Fibroblast of lung (primary cell): Measurements from ENCODE around the gene EFCC1.
"Not testable (repeated sequence)": the region's sequence is repeated elsewhere in the genome, so short reads cannot be mapped to it uniquely, and the experiment has no call there.

Experiments
- EZH2 ChIP-seq: IDR thresholded peaks from 2 replicates; pipeline ENCODE4 v1.5.1; 2012; ENCODE audit warnings: low read length, control low read depth, mild to moderate bottlenecking; ENCODE audit errors: missing control alignments
- TF ChIP-seq, protein P1 (sequence below), 2 donors: IDR thresholded peaks in 1 of 2; conservative IDR thresholded peaks in 1 of 2; 1 replicate in 1 of 2; 2 replicates in 1 of 2; pipeline ENCODE4 v1.5.1; 2011 to 2012; ENCODE audit warnings: low read length in 2 of 2, control low read depth in 1 of 2, inconsistent platforms in 1 of 2, low read depth in 1 of 2, mild to moderate bottlenecking in 1 of 2

DNA sequence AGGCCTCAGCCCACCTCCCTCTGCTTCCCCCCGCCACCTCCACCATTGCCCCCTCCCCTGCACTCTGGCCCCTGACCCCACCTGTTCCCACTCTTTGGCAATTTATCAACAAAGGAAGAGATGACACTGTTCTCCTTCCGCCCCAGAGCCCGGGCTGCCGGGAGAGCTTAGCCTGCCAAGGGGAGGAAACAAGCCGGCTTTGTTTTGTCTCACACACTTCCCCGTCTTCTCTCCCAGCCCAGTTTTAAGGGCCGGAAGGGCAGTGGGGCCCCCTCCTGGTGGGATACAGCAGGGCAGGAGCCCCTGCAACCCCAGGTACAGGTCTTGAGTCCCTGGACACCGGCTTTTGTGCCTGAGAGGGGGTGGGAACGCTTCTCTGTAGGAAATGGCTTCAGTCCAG lies 86.8 kb downstream of the EFCC1 start:
- TF ChIP-seq EZH2 = not testable (repeated sequence)
- TF ChIP-seq, protein P1, sequence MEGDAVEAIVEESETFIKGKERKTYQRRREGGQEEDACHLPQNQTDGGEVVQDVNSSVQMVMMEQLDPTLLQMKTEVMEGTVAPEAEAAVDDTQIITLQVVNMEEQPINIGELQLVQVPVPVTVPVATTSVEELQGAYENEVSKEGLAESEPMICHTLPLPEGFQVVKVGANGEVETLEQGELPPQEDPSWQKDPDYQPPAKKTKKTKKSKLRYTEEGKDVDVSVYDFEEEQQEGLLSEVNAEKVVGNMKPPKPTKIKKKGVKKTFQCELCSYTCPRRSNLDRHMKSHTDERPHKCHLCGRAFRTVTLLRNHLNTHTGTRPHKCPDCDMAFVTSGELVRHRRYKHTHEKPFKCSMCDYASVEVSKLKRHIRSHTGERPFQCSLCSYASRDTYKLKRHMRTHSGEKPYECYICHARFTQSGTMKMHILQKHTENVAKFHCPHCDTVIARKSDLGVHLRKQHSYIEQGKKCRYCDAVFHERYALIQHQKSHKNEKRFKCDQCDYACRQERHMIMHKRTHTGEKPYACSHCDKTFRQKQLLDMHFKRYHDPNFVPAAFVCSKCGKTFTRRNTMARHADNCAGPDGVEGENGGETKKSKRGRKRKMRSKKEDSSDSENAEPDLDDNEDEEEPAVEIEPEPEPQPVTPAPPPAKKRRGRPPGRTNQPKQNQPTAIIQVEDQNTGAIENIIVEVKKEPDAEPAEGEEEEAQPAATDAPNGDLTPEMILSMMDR (conservative IDR thresholded peaks at IDR 0.05 in 1 of 2, IDR thresholded peaks at IDR 0.05 in 1 of 2; ENCODE audit: low read depth in 1 of 2, low read length in 2 of 2) = not testable (repeated sequence)
